ENCODE measurements around the gene PCDHGA2.

The PCDHGA2 gene

GRCh38 chr5:141338538-141339306 lies at the start of gene PCDHGA2:
Gene PCDHGA2, plus strand, starts transcription at chr5:141338760.
- no peaks in the 10 kb centered on the region for H3K4me1 ChIP-seq (ENCODE audit: control insufficient read depth, insufficient read depth, low read length)
- POLR2A ChIA-PET: interaction anchor here (1.0 to 1.2 kb wide), 2 partner anchors 18 to 19 kb away, joined by 3 to 5 read pairs; partner anchors contain the start of gene TAF7
- no peak within 1 kb of the TSS for H3K4me3 ChIP-seq (ENCODE audit: low read depth, low read length)
- no peaks in the 10 kb centered on the region for H3K9me3 ChIP-seq (ENCODE audit: control insufficient read depth, insufficient read depth, low read depth, low read length)
- CTCF ChIA-PET: interaction anchor here (0.6 to 3.0 kb wide), 31 partner anchors 10 to 1294 kb away, joined by 3 to 41 read pairs (median 4); partner anchors contain the start of genes PCDHB15, PCDHGA1, PCDHGA12 and PCDHGA4
- H3K27ac ChIP-seq (ENCODE audit: extremely low read depth, low read depth, low read length): no peak within 1 kb of the TSS
- TF ChIP-seq ZNF350 (tag by site-specific recombination; IDR thresholded peaks at IDR 0.05) (no peak), ZNF2 (tag by site-specific recombination; IDR thresholded peaks at IDR 0.05) (peak; percentile 57; the same call in 1 of the 2 replicates), ZNF654 (tag by site-specific recombination; IDR thresholded peaks at IDR 0.05; ENCODE audit: low read depth) (peak; percentile 23; the same call in 1 of the 2 replicates)
- H3K36me3 ChIP-seq (ENCODE audit: control insufficient read depth in 2 of 2, insufficient read depth in 1 of 2, low read length in 2 of 2): no peaks in the 10 kb centered on the region

- no peak overlapping the region for H3K4me3 ChIP-seq (ENCODE audit: low read depth, low read length)
- no peaks in the 10 kb centered on the region for H3K4me1 ChIP-seq (ENCODE audit: control insufficient read depth, insufficient read depth, low read length)
- no peaks in the 10 kb centered on the region for H3K36me3 ChIP-seq (ENCODE audit: control insufficient read depth in 2 of 2, insufficient read depth in 1 of 2, low read length in 2 of 2)
- no peaks in the 10 kb centered on the region; the same call in 1 of the 2 replicates for H3K9me3 ChIP-seq (ENCODE audit: control insufficient read depth, insufficient read depth, low read depth, low read length)
- POLR2A ChIA-PET: no interaction called here
- TF ChIP-seq ZNF555 (tag by site-specific recombination; conservative IDR thresholded peaks at IDR 0.05): no peak
- no peak for TF ChIP-seq ZNF146 (tag by site-specific recombination; IDR thresholded peaks at IDR 0.05)
- TF ChIP-seq ZNF211 (tag by site-specific recombination; IDR thresholded peaks at IDR 0.05; ENCODE audit: low read depth): no peak
- no peak for TF ChIP-seq ZNF777 (tag by site-specific recombination; IDR thresholded peaks at IDR 0.05; ENCODE audit: borderline replicate concordance)
- TF ChIP-seq ZNF510 (tag by site-specific recombination; IDR thresholded peaks at IDR 0.05; ENCODE audit: insufficient replicate concordance): no peak
- TF ChIP-seq ZNF302 (tag by site-specific recombination; IDR thresholded peaks at IDR 0.05; ENCODE audit: low read depth): no peak
- no peak for TF ChIP-seq ZNF184 (tag by site-specific recombination; IDR thresholded peaks at IDR 0.05)
- TF ChIP-seq ZNF560 (tag by site-specific recombination; IDR thresholded peaks at IDR 0.05; ENCODE audit: borderline replicate concordance): no peak
- no peak for TF ChIP-seq ZNF558 (tag by site-specific recombination; IDR thresholded peaks at IDR 0.05)
- no peak for TF ChIP-seq ZNF10 (tag by site-specific recombination; IDR thresholded peaks at IDR 0.05)
- no peak for TF ChIP-seq TRIM28 (IDR thresholded peaks at IDR 0.05; ENCODE audit: borderline replicate concordance, low read length)
- no peak for TF ChIP-seq ZNF529 (tag by site-specific recombination; IDR thresholded peaks at IDR 0.05; ENCODE audit: insufficient replicate concordance)
- no peak overlapping the region for H3K27ac ChIP-seq (ENCODE audit: extremely low read depth, low read depth, low read length)
- CTCF ChIA-PET: interaction anchor here (0.7 to 0.9 kb wide), 3 partner anchors 22 to 122 kb away, joined by 3 to 7 read pairs (median 4); partner anchors contain the start of gene PCDHGA5
Observed at GRCh38 chr5:141298376-141298775, 40.2 kb upstream of the PCDHGA2 start.

- H3K4me1 ChIP-seq (ENCODE audit: control insufficient read depth, insufficient read depth, low read length): no peaks in the 10 kb centered on the region
- no peak for TF ChIP-seq ZNF394 (tag by site-specific recombination; IDR thresholded peaks at IDR 0.05; ENCODE audit: borderline replicate concordance)
- TF ChIP-seq REPIN1 (tag by site-specific recombination; IDR thresholded peaks at IDR 0.05; ENCODE audit: low read depth): no peak
- TF ChIP-seq ZNF544 (tag by site-specific recombination; IDR thresholded peaks at IDR 0.05): no peak
- no peak for TF ChIP-seq ZNF280D (tag by site-specific recombination; IDR thresholded peaks at IDR 0.05)
- no peak for TF ChIP-seq ZNF433 (tag by site-specific recombination; IDR thresholded peaks at IDR 0.05; ENCODE audit: low read depth)
- H3K36me3 ChIP-seq (ENCODE audit: control insufficient read depth in 2 of 2, insufficient read depth in 1 of 2, low read length in 2 of 2): no peaks in the 10 kb centered on the region
- CTCF ChIA-PET: interaction anchor here (0.6 kb wide), 1 partner anchor 155 kb away, joined by 3 read pairs; no protein-coding TSS in a partner anchor
- no peaks in the 10 kb centered on the region; the same call in 1 of the 2 replicates for H3K9me3 ChIP-seq (ENCODE audit: control insufficient read depth, insufficient read depth, low read depth, low read length)
- no peak within 1 kb of the TSS for H3K4me3 ChIP-seq (ENCODE audit: low read depth, low read length)
- H3K27ac ChIP-seq (ENCODE audit: extremely low read depth, low read depth, low read length): no peak within 1 kb of the TSS
- POLR2A ChIA-PET: no interaction called here
Observed at GRCh38 chr5:141303756-141304155, 34.8 kb upstream of the PCDHGA2 start, which contains the start of gene SLC25A2. Gene SLC25A2, minus strand, starts transcription at chr5:141304049. Its CDS starts 184 bp downstream, at chr5:141303865.

Measured in HEK293 (cell line).